Measurements from ENCODE around the gene MIF4GD.

The MIF4GD gene

GRCh38 chr17:75239214-75239613 lies 31.8 kb downstream of the MIF4GD start:
- no peak overlapping the region for H3K4me3 ChIP-seq (ENCODE audit: low read depth, low read length)
- no peak for DNase-seq (ENCODE audit: low read depth)
- no peak for TF ChIP-seq CTCF (IDR thresholded peaks at IDR 0.05; ENCODE audit: insufficient read depth, low read depth, low read length, missing control alignments)

DNA sequence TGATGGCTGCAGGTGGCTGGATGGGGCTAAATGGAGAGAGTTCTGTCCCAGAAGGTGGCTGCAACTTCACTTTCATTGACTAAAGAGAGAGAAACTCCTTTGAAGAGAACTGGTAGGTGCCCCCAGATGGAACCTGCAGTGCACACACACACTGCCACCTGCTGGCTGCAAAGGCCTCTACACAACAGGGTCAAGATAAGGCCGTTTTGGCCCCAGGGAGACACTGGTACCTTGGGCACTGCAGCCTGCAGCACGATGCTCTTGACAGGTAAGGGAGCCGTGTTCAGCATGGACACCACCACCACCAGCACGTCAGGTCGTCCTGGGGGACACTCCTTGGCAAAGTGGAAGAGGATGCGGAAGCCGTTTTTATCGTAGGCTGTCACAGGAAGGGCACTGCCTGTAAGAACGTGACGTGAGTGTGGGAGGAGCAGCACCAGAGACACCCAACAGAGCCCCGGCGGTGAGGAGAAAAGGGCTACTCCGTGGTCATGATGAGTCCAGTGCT lies 32.3 kb downstream of the MIF4GD start:
- H3K4me3 ChIP-seq (ENCODE audit: low read depth, low read length): no peak overlapping the region
- DNase-seq (ENCODE audit: low read depth): peak; percentile 86
- peak; percentile 88 for TF ChIP-seq CTCF (IDR thresholded peaks at IDR 0.05; ENCODE audit: insufficient read depth, low read depth, low read length, missing control alignments)

DNA sequence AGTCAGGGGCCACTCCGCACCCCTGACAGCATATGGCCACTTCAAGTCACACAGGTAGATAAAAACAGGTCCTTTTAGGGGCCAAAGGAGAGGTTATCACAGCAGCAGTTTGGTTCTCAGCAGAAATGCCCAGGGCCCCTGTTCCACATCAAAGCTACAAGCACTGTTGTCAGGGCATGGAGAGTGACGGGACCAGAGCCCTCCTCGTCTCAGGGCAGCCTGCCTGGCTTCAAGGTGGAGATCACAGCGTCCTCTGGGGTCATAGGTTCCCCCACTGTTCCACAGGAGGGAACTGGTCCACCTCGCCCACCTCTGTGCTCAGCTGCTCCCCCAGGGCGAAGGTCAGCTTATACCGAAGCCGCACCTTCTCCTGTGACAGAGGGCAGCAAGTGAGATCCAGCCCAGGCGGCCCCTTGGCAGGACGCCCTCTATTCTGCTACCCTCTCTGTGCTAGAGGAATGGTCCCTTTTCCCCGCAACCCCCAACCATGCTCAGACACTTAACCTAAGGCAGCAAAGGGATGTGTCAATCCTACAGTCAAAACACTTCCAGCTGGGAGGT lies 32.9 kb downstream of the MIF4GD start:
- no peak overlapping the region for H3K4me3 ChIP-seq (ENCODE audit: low read depth, low read length)
- no peak for DNase-seq (ENCODE audit: low read depth)
- TF ChIP-seq CTCF (IDR thresholded peaks at IDR 0.05; ENCODE audit: insufficient read depth, low read depth, low read length, missing control alignments): no peak

GRCh38 chr17:75237100-75238014 lies 33.7 kb downstream of the MIF4GD start:
- no peak for TF ChIP-seq CTCF (IDR thresholded peaks at IDR 0.05; ENCODE audit: insufficient read depth, low read depth, low read length, missing control alignments)
- no peak overlapping the region for H3K4me3 ChIP-seq (ENCODE audit: low read depth, low read length)
- no peak for DNase-seq (ENCODE audit: low read depth)

GRCh38 chr17:75232786-75233185 lies 38.2 kb downstream of the MIF4GD start:
- DNase-seq (ENCODE audit: low read depth): no peak
- no peak for TF ChIP-seq CTCF (IDR thresholded peaks at IDR 0.05; ENCODE audit: insufficient read depth, low read depth, low read length, missing control alignments)
- no peak overlapping the region for H3K4me3 ChIP-seq (ENCODE audit: low read depth, low read length)

DNA sequence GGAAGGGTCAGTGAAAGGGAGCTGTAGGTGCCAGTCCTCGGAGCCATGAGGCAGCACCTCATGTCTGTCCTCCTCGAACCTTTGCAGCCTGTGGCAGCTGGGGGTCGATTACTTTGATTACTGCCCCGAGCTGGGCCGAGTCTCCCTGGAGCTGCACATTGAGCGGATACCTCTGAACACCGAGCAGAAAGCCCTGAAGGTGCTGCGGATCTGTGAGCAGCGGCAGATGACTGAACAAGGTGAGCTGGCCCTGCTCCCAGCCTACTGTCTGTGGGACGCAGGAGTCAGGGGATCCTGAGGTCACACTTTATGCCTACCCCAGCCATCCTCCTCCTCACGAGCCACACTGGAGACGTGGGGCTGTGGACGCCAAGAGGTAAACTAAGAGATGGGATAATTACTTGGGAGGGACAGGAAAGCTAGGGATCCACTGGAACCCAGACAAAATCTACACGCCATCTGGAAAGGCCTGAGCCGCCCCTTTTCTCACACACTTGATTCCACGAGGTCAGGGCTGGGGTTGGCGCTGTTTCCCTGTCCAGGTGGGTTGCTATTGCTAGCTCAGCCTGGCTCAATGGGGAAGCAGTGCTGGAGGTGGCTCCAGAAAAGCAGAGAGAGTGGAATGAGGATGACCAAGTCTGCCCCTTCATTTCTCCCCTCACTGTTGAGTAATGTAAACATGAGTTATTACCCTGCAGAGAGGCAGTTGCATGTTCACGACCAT lies 39.1 kb downstream of the MIF4GD start:
- no peak for TF ChIP-seq CTCF (IDR thresholded peaks at IDR 0.05; ENCODE audit: insufficient read depth, low read depth, low read length, missing control alignments)
- H3K4me3 ChIP-seq (ENCODE audit: low read depth, low read length): no peak overlapping the region
- no peak for DNase-seq (ENCODE audit: low read depth)
